Glutamatergic neuron (in vitro differentiated cells): ENCODE measurements around the gene CCDC187. TPM values are rescaled to one million over a fixed set of nuclear protein-coding genes. Genes with fewer than 3 reads are reported as not detected.

Source experiments
- DNase-seq: peaks from one replicate; pipeline ENCODE4 v3.0.0; 2022
- H3K27ac Mint-ChIP-seq: one replicate; pipeline ENCODE4 v1.8.0; 2020; ENCODE audit warnings: mild to moderate bottlenecking, mixed read lengths, inconsistent platforms; ENCODE audit not compliant: unreplicated experiment
- H3K27me3 Mint-ChIP-seq: one replicate; pipeline ENCODE4 v1.8.0; 2020; ENCODE audit warnings: mild to moderate bottlenecking, moderate library complexity, mixed read lengths, inconsistent platforms; ENCODE audit not compliant: unreplicated experiment
- H3K36me3 Mint-ChIP-seq: one replicate; pipeline ENCODE4 v1.8.0; 2020; ENCODE audit warnings: mild to moderate bottlenecking, mixed read lengths, inconsistent platforms; ENCODE audit not compliant: unreplicated experiment
- H3K4me1 Mint-ChIP-seq: one replicate; pipeline ENCODE4 v1.8.0; 2020; ENCODE audit warnings: mild to moderate bottlenecking, low read depth, mixed read lengths, inconsistent platforms; ENCODE audit not compliant: unreplicated experiment
- H3K4me3 Mint-ChIP-seq: one replicate; pipeline ENCODE4 v1.8.0; 2020; ENCODE audit warnings: mild to moderate bottlenecking, mixed read lengths, inconsistent platforms; ENCODE audit not compliant: unreplicated experiment
- H3K9me3 Mint-ChIP-seq: one replicate; pipeline ENCODE4 v1.8.0; 2020; ENCODE audit warnings: mild to moderate bottlenecking, moderate library complexity, mixed read lengths, inconsistent platforms; ENCODE audit not compliant: unreplicated experiment
- CTCF ChIP-seq: fragments of 200-600 bp; sonication (generic); IDR thresholded peaks from one replicate; pipeline ENCODE4 v1.5.0; 2021; ENCODE audit not compliant: partially characterized antibody, unreplicated experiment
- total RNA-seq: library from RNA; stranded (reverse); fragmentation: NEBNext Ultra II Directional; extraction: Animal tissue kit (Norgen Biotek cat#: 25700); gene quantifications from one replicate; pipeline ENCODE4 v1.2.1, GENCODE V29; 2021; ENCODE audit not compliant: unreplicated experiment

Gene CCDC187
- total RNA-seq, 1 donor from 2014 or later = 15.8 TPM

- peaks cover 16% of the 10 kb centered on the region for H3K4me1 Mint-ChIP-seq
- peaks cover 25% of the 10 kb centered on the region for H3K9me3 Mint-ChIP-seq
- H3K27ac Mint-ChIP-seq = peak overlapping the region; percentile 73
- no peak for TF ChIP-seq CTCF
- no peak for DNase-seq
- H3K27me3 Mint-ChIP-seq = peaks cover 14% of the 10 kb centered on the region
- H3K36me3 Mint-ChIP-seq = peaks cover 28% of the 10 kb centered on the region
- H3K4me3 Mint-ChIP-seq = peak overlapping the region; percentile 50
Measured at GRCh38 chr9:136316271-136316751, 12.4 kb upstream of the CCDC187 start.

DNA sequence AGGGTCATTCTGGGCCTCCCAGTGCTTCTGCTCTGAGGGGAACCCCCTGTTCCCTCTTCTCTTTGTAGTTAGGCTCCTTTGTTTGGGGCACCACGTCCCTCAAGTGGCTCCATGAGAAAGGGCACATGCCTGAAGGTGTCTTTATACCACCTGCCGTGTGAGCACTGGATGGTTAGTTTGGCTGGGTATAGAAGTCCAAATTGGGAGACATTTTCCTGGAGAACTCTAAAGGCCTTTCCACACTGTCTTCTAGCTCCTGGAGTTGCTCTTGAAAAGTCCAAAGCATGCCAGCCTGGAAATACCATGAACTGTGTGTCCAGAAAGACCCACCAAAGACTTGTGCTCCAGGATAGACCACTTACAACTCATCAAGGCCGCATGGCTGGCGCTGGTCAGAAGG, 11.1 kb upstream of the CCDC187 start:
- Mint-ChIP-seq H3K4me1 (peaks cover 16% of the 10 kb centered on the region), H3K36me3 (peaks cover 23% of the 10 kb centered on the region), H3K27ac (peak overlapping the region; percentile 43), H3K9me3 (peaks cover 23% of the 10 kb centered on the region), H3K4me3 (peak overlapping the region; percentile 68), H3K27me3 (peaks cover 14% of the 10 kb centered on the region)
- no peak for TF ChIP-seq CTCF
- DNase-seq = no peak

DNA sequence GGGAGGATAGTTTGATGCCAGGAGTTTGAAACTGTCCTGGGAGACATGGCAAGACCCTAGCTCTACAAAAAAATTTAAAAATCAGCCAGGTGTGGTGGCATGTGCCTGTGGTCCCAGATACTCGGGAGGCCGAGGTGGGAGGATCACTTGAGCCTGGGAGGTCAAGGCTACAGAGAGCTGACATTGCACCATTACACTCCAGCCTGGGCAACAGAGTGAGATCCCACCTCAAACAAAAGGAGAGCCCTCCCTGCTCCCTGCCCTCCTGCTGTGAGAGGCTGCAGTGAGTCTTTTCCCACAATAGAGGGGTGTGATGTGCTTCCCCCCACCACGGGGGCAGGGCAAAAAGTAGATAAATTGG, 10.1 kb upstream of the CCDC187 start:
- Mint-ChIP-seq H3K9me3 (peaks cover 23% of the 10 kb centered on the region), H3K36me3 (peaks cover 23% of the 10 kb centered on the region), H3K4me1 (peaks cover 16% of the 10 kb centered on the region), H3K27me3 (peaks cover 14% of the 10 kb centered on the region), H3K27ac (no peak overlapping the region), H3K4me3 (no peak overlapping the region)
- TF ChIP-seq CTCF = no peak
- no peak for DNase-seq

DNA sequence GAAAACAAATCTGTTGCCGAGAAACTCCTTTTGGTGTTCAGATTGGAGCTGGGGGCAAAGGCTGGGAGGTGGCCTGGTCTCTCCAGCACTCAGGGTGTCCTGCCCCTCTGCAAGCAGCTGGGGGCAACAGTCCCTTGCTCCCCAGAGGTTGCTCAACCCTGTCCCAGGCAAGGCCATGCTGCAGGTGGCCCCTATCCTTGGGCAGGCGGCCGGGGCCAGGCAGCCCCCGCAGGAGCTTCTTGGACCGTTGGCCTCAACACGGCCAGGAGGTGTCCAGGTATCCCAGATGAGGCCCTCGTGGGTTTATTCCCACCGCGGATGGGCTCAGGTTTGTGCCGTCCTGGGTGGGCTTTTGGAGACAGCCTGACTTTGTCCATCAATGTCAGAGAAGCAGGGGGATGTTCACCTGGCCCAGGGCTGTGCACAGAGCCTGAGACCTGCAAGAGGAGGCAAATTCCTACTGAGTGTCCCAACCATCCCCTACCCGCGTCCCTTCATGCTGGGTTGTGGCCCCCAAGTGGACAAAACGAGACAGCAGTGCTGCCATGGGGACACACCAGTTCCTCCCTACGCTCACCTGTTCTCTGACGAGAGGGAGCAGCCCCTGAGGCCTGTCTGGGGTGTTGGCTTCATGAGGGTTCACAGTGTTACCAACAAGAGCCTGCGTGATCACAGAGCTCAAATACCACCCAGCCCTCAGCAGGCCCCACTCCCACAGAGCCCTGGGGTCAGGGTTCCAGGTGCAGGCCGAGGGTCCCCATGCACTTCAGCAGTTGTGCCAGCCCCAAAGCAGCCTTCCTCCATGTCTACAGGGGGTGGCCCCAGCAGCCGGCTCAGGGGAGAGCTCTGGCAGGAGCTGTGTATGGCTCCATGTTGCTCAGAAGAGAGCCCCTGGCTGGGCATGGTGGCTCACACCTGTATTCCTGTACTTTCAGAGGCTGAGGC, 9.5 kb upstream of the CCDC187 start:
- Mint-ChIP-seq H3K9me3 (peaks cover 23% of the 10 kb centered on the region), H3K4me1 (peaks cover 16% of the 10 kb centered on the region), H3K36me3 (peaks cover 23% of the 10 kb centered on the region), H3K4me3 (no peak overlapping the region), H3K27ac (no peak overlapping the region), H3K27me3 (peaks cover 14% of the 10 kb centered on the region)
- TF ChIP-seq CTCF = no peak
- no peak for DNase-seq

DNA sequence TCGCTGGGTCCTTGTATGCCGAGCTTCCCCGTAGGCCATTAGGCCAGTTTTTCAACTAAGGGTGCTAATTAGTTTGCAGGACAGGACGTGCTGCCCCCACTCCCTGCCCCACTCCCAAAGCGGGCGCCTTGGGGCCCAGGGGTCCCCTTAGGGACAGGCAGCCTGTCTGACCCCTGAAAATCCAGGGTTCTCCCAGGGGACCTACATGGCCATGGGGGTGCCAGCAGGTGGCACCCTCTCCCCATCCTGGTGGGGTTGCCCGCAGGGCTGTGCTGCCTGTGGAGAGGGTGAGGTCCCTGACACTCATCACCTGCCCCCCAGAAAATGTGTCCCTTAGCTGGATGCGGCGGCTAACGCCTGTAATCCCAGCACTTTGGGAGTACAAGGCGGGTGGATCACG, 8.5 kb upstream of the CCDC187 start:
- Mint-ChIP-seq H3K36me3 (peaks cover 23% of the 10 kb centered on the region), H3K27me3 (peaks cover 13% of the 10 kb centered on the region), H3K27ac (no peak overlapping the region), H3K4me3 (no peak overlapping the region), H3K9me3 (peaks cover 23% of the 10 kb centered on the region), H3K4me1 (peaks cover 15% of the 10 kb centered on the region)
- no peak for TF ChIP-seq CTCF
- DNase-seq = peak; percentile 24
